RWPE2 (cell line): ENCODE results near the gene ISLR.

Experiments
- ATAC-seq: fragments of 200-7000 bp; cut with Tn5 transposase; 3 replicates; pipeline ENCODE4 v1.9.1; 2021; ENCODE audit warnings: low read depth
- DNase-seq: peaks from one replicate; pipeline ENCODE4 v3.0.0-alpha.2; 2020; ENCODE audit warnings: low spot score
- H3K27ac ChIP-seq: fragments of 450-650 bp; 2 replicates; pipeline ENCODE4 v1.5.1; 2017; ENCODE audit warnings: mild to moderate bottlenecking; ENCODE audit not compliant: poor library complexity, severe bottlenecking
- H3K27me3 ChIP-seq: fragments of 250-450 bp; sonication (Bioruptor Pico); 2 replicates; pipeline ENCODE4 v1.5.1; 2021; ENCODE audit warnings: mild to moderate bottlenecking, moderate library complexity; ENCODE audit not compliant: insufficient read depth, poor library complexity, severe bottlenecking
- H3K36me3 ChIP-seq: fragments of 250-450 bp; sonication (Bioruptor Pico); 2 replicates; pipeline ENCODE4 v1.5.1; 2020; ENCODE audit warnings: low read depth, mild to moderate bottlenecking, moderate library complexity
- H3K4me1 ChIP-seq: fragments of 250-450 bp; sonication (Bioruptor Pico); 2 replicates; pipeline ENCODE4 v1.5.1; 2021; ENCODE audit warnings: mild to moderate bottlenecking, moderate library complexity; ENCODE audit not compliant: insufficient read depth, poor library complexity, severe bottlenecking
- H3K4me3 ChIP-seq: fragments of 250-450 bp; sonication (Bioruptor Pico); 2 replicates; pipeline ENCODE4 v1.5.1; 2021; ENCODE audit warnings: mild to moderate bottlenecking, moderate library complexity; ENCODE audit not compliant: severe bottlenecking
- H3K9me3 ChIP-seq: fragments of 250-450 bp; sonication (Bioruptor Pico); 2 replicates; pipeline ENCODE4 v1.5.1; 2021; ENCODE audit warnings: mild to moderate bottlenecking, moderate library complexity; ENCODE audit not compliant: severe bottlenecking
- CTCF ChIP-seq: fragments of 450-650 bp; IDR thresholded peaks from one replicate; pipeline ENCODE4 v1.5.1; 2017; ENCODE audit warnings: mild to moderate bottlenecking, moderate library complexity; ENCODE audit not compliant: poor library complexity, severe bottlenecking

The ISLR gene

GRCh38 chr15:74206801-74207281 is 33.3 kb downstream of the ISLR start:
- Histone ChIP-seq H3K4me1 (peaks cover 24% of the 10 kb centered on the region), H3K36me3 (no peaks in the 10 kb centered on the region), H3K4me3 (no peak overlapping the region), H3K9me3 (no peaks in the 10 kb centered on the region), H3K27ac (no peak overlapping the region), H3K27me3 (no peaks in the 10 kb centered on the region)
- ATAC-seq (no peak), DNase-seq (no peak)
- TF ChIP-seq CTCF = no peak

GRCh38 chr15:74207652-74208440 is 34.3 kb downstream of the ISLR start:
- no peak for TF ChIP-seq CTCF
- no peak overlapping the region for H3K4me3 ChIP-seq
- H3K36me3 ChIP-seq = no peaks in the 10 kb centered on the region
- H3K9me3 ChIP-seq = no peaks in the 10 kb centered on the region
- no peak overlapping the region for H3K27ac ChIP-seq
- DNase-seq (no peak), ATAC-seq (no peak)
- H3K27me3 ChIP-seq = no peaks in the 10 kb centered on the region
- peaks cover 16% of the 10 kb centered on the region for H3K4me1 ChIP-seq

GRCh38 chr15:74208496-74208895 is 35.0 kb downstream of the ISLR start:
- H3K4me3 ChIP-seq = no peak overlapping the region
- no peak overlapping the region for H3K27ac ChIP-seq
- DNase-seq = no peak
- H3K9me3 ChIP-seq = no peaks in the 10 kb centered on the region
- no peaks in the 10 kb centered on the region for H3K36me3 ChIP-seq
- TF ChIP-seq CTCF = no peak
- H3K27me3 ChIP-seq = no peaks in the 10 kb centered on the region
- peaks cover 9% of the 10 kb centered on the region for H3K4me1 ChIP-seq
- no peak for ATAC-seq

- ATAC-seq (peak; percentile 62), DNase-seq (no peak)
- Histone ChIP-seq H3K4me1 (peaks cover 6% of the 10 kb centered on the region), H3K27ac (no peak overlapping the region), H3K4me3 (no peak overlapping the region), H3K27me3 (no peaks in the 10 kb centered on the region), H3K9me3 (no peaks in the 10 kb centered on the region), H3K36me3 (no peaks in the 10 kb centered on the region)
- TF ChIP-seq CTCF = no peak
Observed at GRCh38 chr15:74208901-74209559, 35.5 kb downstream of the ISLR start.

- H3K36me3 ChIP-seq = no peaks in the 10 kb centered on the region
- TF ChIP-seq CTCF = no peak
- no peaks in the 10 kb centered on the region for H3K9me3 ChIP-seq
- H3K27me3 ChIP-seq = no peaks in the 10 kb centered on the region
- DNase-seq (no peak), ATAC-seq (no peak)
- H3K4me3 ChIP-seq = no peak overlapping the region
- peaks cover 7% of the 10 kb centered on the region for H3K4me1 ChIP-seq
- no peak overlapping the region for H3K27ac ChIP-seq
Observed at GRCh38 chr15:74209560-74209958, 36.0 kb downstream of the ISLR start.
